Measurements from ENCODE around the gene RHOF.

The RHOF gene

GRCh38 chr12:121783766-121784165 lies 9.7 kb downstream of the RHOF start:
- Histone ChIP-seq H3K27ac (no peak overlapping the region), H3K4me3 (no peak overlapping the region)
- no peak for TF ChIP-seq CTCF (IDR thresholded peaks at IDR 0.05)
- no peak for DNase-seq (ENCODE audit: low spot score)

- H3K4me3 ChIP-seq: no peak overlapping the region
- DNase-seq (ENCODE audit: low spot score): no peak
- TF ChIP-seq CTCF (IDR thresholded peaks at IDR 0.05): no peak
- H3K27ac ChIP-seq: peak overlapping the region in 1 of 2 donors; percentile 15
Observed at GRCh38 chr12:121781998-121782979, 11.2 kb downstream of the RHOF start.

- no peak for DNase-seq (ENCODE audit: low spot score)
- Histone ChIP-seq H3K4me3 (no peak overlapping the region), H3K27ac (peak overlapping the region in 1 of 2 donors; percentile 15)
- TF ChIP-seq CTCF (IDR thresholded peaks at IDR 0.05): no peak
Observed at GRCh38 chr12:121781484-121781997, 11.9 kb downstream of the RHOF start.

- no peak for DNase-seq (ENCODE audit: low spot score)
- Histone ChIP-seq H3K27ac (no peak overlapping the region), H3K4me3 (no peak overlapping the region)
- no peak for TF ChIP-seq CTCF (IDR thresholded peaks at IDR 0.05)
Observed at GRCh38 chr12:121780429-121780828, 13.1 kb downstream of the RHOF start.

- no peak for DNase-seq (ENCODE audit: low spot score)
- no peak for TF ChIP-seq CTCF (IDR thresholded peaks at IDR 0.05)
- no peak overlapping the region for H3K4me3 ChIP-seq
- no peak overlapping the region for H3K27ac ChIP-seq
Observed at GRCh38 chr12:121779422-121779895, 14.0 kb downstream of the RHOF start.

- DNase-seq (ENCODE audit: low spot score): no peak
- Histone ChIP-seq H3K4me3 (no peak overlapping the region), H3K27ac (no peak overlapping the region)
- no peak for TF ChIP-seq CTCF (IDR thresholded peaks at IDR 0.05)
Observed at GRCh38 chr12:121778567-121779421, 14.7 kb downstream of the RHOF start.

Data from coronary artery (tissue), 2 donors.